Caco-2 (cell line): ENCODE results near the gene MOV10. TPM values are rescaled to one million over a fixed set of nuclear protein-coding genes. Genes with fewer than 3 reads are reported as not detected.

Experiments
- BruUV-seq: library from RNA; stranded (reverse); fragments of 400-500 nt; replicated peaks from 2 replicates; lab custom pipeline; 2021; lab: Mats Ljungman, UMichigan
- CTCF ChIA-PET: fragments of 300-600 bp; sonication (Branson Sonifier 250); formaldehyde crosslinking; loops from one replicate; lab custom pipeline; 2022; ENCODE audit warnings: antibody characterized with exemption; lab: Charles Lee
- POLR2A ChIA-PET: fragments of 300-600 bp; sonication (Branson Sonifier 250); formaldehyde crosslinking; loops from one replicate; lab custom pipeline; 2022; ENCODE audit warnings: antibody characterized with exemption; lab: Charles Lee
- DNase-seq, 2 experiments: peaks; one replicate each; pipeline versions ENCODE4 v3.0.0 to v3.0.0-alpha.2; 2020 to 2022
- H3K27me3 ChIP-seq: replicated peaks from 2 replicates; pipeline ENCODE4 v1.6.0; 2011; ENCODE audit warnings: low read length; ENCODE audit not compliant: control insufficient read depth, insufficient read depth
- H3K36me3 ChIP-seq: 2 replicates; pipeline ENCODE4 v1.5.1; 2011; ENCODE audit warnings: low read length; ENCODE audit not compliant: control insufficient read depth, insufficient read depth
- H3K4me1 ChIP-seq: fragments of 250-450 bp; sonication (Bioruptor Pico); 2 replicates; pipeline ENCODE4 v1.5.1; 2020; ENCODE audit warnings: mild to moderate bottlenecking
- H3K4me3 ChIP-seq: 2 replicates; pipeline ENCODE4 v1.5.1; 2011; ENCODE audit warnings: low read depth, mild to moderate bottlenecking, control low read depth, low read length
- H3K9me3 ChIP-seq: fragments of 250-450 bp; sonication (Bioruptor Pico); 2 replicates; pipeline ENCODE4 v1.5.1; 2020; ENCODE audit warnings: mild to moderate bottlenecking, moderate library complexity
- H3K27ac Mint-ChIP-seq: one replicate; pipeline ENCODE4 v1.8.0; 2022; ENCODE audit warnings: mixed read lengths; ENCODE audit not compliant: unreplicated experiment
- H3K27me3 Mint-ChIP-seq: one replicate; pipeline ENCODE4 v1.8.0; 2022; ENCODE audit warnings: mixed read lengths; ENCODE audit not compliant: insufficient read depth, unreplicated experiment
- H3K36me3 Mint-ChIP-seq: one replicate; pipeline ENCODE4 v1.8.0; 2022; ENCODE audit warnings: mild to moderate bottlenecking, mixed read lengths; ENCODE audit not compliant: insufficient read depth, unreplicated experiment
- H3K4me1 Mint-ChIP-seq: one replicate; pipeline ENCODE4 v1.8.0; 2022; ENCODE audit warnings: low read depth, mixed read lengths; ENCODE audit not compliant: unreplicated experiment
- H3K4me3 Mint-ChIP-seq: one replicate; pipeline ENCODE4 v1.8.0; 2022; ENCODE audit warnings: mild to moderate bottlenecking, moderate library complexity, mixed read lengths; ENCODE audit not compliant: unreplicated experiment
- H3K9me3 Mint-ChIP-seq: one replicate; pipeline ENCODE4 v1.8.0; 2022; ENCODE audit warnings: mixed read lengths; ENCODE audit not compliant: unreplicated experiment
- intact Hi-C: fragments of 100-400 bp; cut with micrococcal nuclease; formaldehyde crosslinking; loops from one replicate; pipeline ENCODE4 v1.10.0; 2022; ENCODE audit not compliant: unreplicated experiment
- total RNA-seq: library from RNA; stranded (reverse); gene quantifications from 2 replicates; pipeline ENCODE4 v1.2.3, GENCODE V29; 2022
- TF ChIP-seq, protein P1 (sequence below), 2 experiments: fragments of 200-600 bp in 1 of 2; IDR thresholded peaks; 1 replicate in 1 of 2; 2 replicates in 1 of 2; pipeline versions ENCODE4 v1.5.1 to v1.8.0; 2011 to 2022; ENCODE audit warnings: antibody characterized with exemption in 1 of 2, control low read depth in 1 of 2, inconsistent platforms in 1 of 2, low read depth in 1 of 2, low read length in 1 of 2, mild to moderate bottlenecking in 1 of 2, moderate library complexity in 1 of 2; ENCODE audit not compliant: insufficient read depth in 1 of 2, severe bottlenecking in 1 of 2, unreplicated experiment in 1 of 2

The MOV10 gene
- total RNA-seq, 1 experiment from 2014 or later = 102 TPM

- no peak for DNase-seq
- peaks cover 13% of the 10 kb centered on the region for H3K4me1 Mint-ChIP-seq
- POLR2A ChIA-PET = interaction anchor here (1.1 to 1.4 kb wide), 2 partner anchors 26 to 171 kb away, joined by 3 to 9 read pairs; no protein-coding TSS in a partner anchor
- Histone ChIP-seq H3K4me3 (no peak overlapping the region), H3K36me3 (no peaks in the 10 kb centered on the region), H3K27me3 (no peaks in the 10 kb centered on the region), H3K9me3 (no peaks in the 10 kb centered on the region), H3K4me1 (peaks cover 14% of the 10 kb centered on the region)
- no peak overlapping the region for H3K27ac Mint-ChIP-seq
- TF ChIP-seq, protein P1, sequence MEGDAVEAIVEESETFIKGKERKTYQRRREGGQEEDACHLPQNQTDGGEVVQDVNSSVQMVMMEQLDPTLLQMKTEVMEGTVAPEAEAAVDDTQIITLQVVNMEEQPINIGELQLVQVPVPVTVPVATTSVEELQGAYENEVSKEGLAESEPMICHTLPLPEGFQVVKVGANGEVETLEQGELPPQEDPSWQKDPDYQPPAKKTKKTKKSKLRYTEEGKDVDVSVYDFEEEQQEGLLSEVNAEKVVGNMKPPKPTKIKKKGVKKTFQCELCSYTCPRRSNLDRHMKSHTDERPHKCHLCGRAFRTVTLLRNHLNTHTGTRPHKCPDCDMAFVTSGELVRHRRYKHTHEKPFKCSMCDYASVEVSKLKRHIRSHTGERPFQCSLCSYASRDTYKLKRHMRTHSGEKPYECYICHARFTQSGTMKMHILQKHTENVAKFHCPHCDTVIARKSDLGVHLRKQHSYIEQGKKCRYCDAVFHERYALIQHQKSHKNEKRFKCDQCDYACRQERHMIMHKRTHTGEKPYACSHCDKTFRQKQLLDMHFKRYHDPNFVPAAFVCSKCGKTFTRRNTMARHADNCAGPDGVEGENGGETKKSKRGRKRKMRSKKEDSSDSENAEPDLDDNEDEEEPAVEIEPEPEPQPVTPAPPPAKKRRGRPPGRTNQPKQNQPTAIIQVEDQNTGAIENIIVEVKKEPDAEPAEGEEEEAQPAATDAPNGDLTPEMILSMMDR (IDR thresholded peaks at IDR 0.05; ENCODE audit: insufficient read depth in 1 of 2, low read depth in 1 of 2, low read length in 1 of 2, severe bottlenecking in 1 of 2, unreplicated experiment in 1 of 2) = no peak
- no peaks in the 10 kb centered on the region for H3K9me3 Mint-ChIP-seq
- no peak overlapping the region for H3K4me3 Mint-ChIP-seq
- H3K36me3 Mint-ChIP-seq = peaks cover 53% of the 10 kb centered on the region
- no TSS peak for BruUV-seq
- intact Hi-C loops = loop anchor here (5.0 kb wide), 1 partner anchor 56 kb away; the partner anchor contains the start of genes CAPZA1 and ST7L
- no peaks in the 10 kb centered on the region for H3K27me3 Mint-ChIP-seq
- CTCF ChIA-PET = interaction anchor here (0.6 to 1.4 kb wide), 3 partner anchors 28 to 282 kb away, joined by 3 read pairs; no protein-coding TSS in a partner anchor
Observed at GRCh38 chr1:112672842-112673241, 1.6 kb upstream of the MOV10 start.

GRCh38 chr1:112673592-112674439, 643 bp upstream of the MOV10 start:
- BruUV-seq = TSS peak; percentile 71
- no peaks in the 10 kb centered on the region for H3K9me3 Mint-ChIP-seq
- H3K9me3 ChIP-seq = no peaks in the 10 kb centered on the region
- ChIA-PET POLR2A (interaction anchor here (0.7 to 1.7 kb wide), 5 partner anchors 25 to 172 kb away, joined by 3 to 27 read pairs (median 6); partner anchors contain the start of gene PPM1J), CTCF (interaction anchor here (0.6 to 2.0 kb wide), 6 partner anchors 25 to 283 kb away, joined by 3 to 24 read pairs (median 6); no protein-coding TSS in a partner anchor)
- H3K4me1 ChIP-seq = peaks cover 14% of the 10 kb centered on the region
- DNase-seq = peak in 1 of 2 experiments; percentile 10
- H3K27ac Mint-ChIP-seq = peak overlapping the region; percentile 98
- intact Hi-C loops = loop anchor here (1.0 to 5.0 kb wide), 3 partner anchors 25 to 57 kb away; partner anchors contain the start of genes CAPZA1, RHOC and ST7L
- H3K36me3 Mint-ChIP-seq = peaks cover 50% of the 10 kb centered on the region
- H3K4me3 Mint-ChIP-seq = peak overlapping the region; percentile 88
- H3K27me3 ChIP-seq = no peaks in the 10 kb centered on the region
- peak overlapping the region; percentile 53 for H3K4me3 ChIP-seq
- no peaks in the 10 kb centered on the region for H3K27me3 Mint-ChIP-seq
- peaks cover 13% of the 10 kb centered on the region for H3K4me1 Mint-ChIP-seq
- no peaks in the 10 kb centered on the region for H3K36me3 ChIP-seq
- TF ChIP-seq, protein P1 (IDR thresholded peaks at IDR 0.05; ENCODE audit: insufficient read depth in 1 of 2, low read depth in 1 of 2, low read length in 1 of 2, severe bottlenecking in 1 of 2, unreplicated experiment in 1 of 2) = peak; percentile 36 to 46
